ENCODE measurements around the gene CCDC88A. TPM values are rescaled to one million over a fixed set of nuclear protein-coding genes. Genes with fewer than 3 reads are reported as not detected.
"Not testable (repeated sequence)": the region's sequence is repeated elsewhere in the genome, so short reads cannot be mapped to it uniquely, and the experiment has no call there.

CCDC88A gene
- total RNA-seq, 2 donors from 2014 or later, result 21.5 to 26.4 TPM

- Histone ChIP-seq H3K9me3 (no peaks in the 10 kb centered on the region), H3K4me3 (no peak overlapping the region), H3K27me3 (no peaks in the 10 kb centered on the region), H3K36me3 (no peaks in the 10 kb centered on the region), H3K4me1 (no peaks in the 10 kb centered on the region), H3K27ac (no peak overlapping the region)
- TF ChIP-seq, protein P1, sequence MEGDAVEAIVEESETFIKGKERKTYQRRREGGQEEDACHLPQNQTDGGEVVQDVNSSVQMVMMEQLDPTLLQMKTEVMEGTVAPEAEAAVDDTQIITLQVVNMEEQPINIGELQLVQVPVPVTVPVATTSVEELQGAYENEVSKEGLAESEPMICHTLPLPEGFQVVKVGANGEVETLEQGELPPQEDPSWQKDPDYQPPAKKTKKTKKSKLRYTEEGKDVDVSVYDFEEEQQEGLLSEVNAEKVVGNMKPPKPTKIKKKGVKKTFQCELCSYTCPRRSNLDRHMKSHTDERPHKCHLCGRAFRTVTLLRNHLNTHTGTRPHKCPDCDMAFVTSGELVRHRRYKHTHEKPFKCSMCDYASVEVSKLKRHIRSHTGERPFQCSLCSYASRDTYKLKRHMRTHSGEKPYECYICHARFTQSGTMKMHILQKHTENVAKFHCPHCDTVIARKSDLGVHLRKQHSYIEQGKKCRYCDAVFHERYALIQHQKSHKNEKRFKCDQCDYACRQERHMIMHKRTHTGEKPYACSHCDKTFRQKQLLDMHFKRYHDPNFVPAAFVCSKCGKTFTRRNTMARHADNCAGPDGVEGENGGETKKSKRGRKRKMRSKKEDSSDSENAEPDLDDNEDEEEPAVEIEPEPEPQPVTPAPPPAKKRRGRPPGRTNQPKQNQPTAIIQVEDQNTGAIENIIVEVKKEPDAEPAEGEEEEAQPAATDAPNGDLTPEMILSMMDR (IDR thresholded peaks at IDR 0.05), result no peak
- no peak for DNase-seq (ENCODE audit: low spot score)
Observed at GRCh38 chr2:55301277-55301676, 118.4 kb downstream of the CCDC88A start.

GRCh38 chr2:55296393-55296792 lies 123.3 kb downstream of the CCDC88A start:
- Histone ChIP-seq H3K4me3 (no peak overlapping the region), H3K9me3 (no peaks in the 10 kb centered on the region), H3K27me3 (no peaks in the 10 kb centered on the region), H3K4me1 (no peaks in the 10 kb centered on the region), H3K27ac (no peak overlapping the region), H3K36me3 (peaks cover 7% of the 10 kb centered on the region)
- TF ChIP-seq, protein P1 (IDR thresholded peaks at IDR 0.05), result no peak
- DNase-seq (ENCODE audit: low spot score), result no peak

DNA sequence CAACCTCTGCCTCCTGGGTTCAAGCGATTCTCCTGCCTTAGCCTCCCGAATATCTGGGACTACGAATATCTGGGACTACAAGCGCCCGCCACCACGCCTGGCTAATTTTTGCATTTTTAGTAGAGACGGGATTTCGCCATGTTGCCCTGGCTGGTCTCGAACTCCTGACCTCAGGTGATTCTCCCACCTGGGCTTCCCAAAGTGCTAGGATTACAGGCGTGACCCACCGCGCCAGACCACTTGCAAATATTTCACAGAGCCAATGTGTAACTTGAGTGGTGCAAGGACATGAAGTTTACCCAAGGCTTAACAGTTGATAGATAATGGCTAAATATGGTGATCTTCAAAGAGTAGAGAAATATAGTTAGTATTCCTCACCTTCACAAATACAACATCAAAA lies 136.6 kb downstream of the CCDC88A start:
- H3K27me3 ChIP-seq, result no peaks in the 10 kb centered on the region
- H3K4me3 ChIP-seq, result peak overlapping the region; percentile 63 to 86
- no peaks in the 10 kb centered on the region for H3K36me3 ChIP-seq
- peak overlapping the region; percentile 93 for H3K27ac ChIP-seq
- no peaks in the 10 kb centered on the region for H3K9me3 ChIP-seq
- no peak for DNase-seq (ENCODE audit: low spot score)
- peaks cover 0 to 26% of the 10 kb centered on the region in 2 donors for H3K4me1 ChIP-seq
- TF ChIP-seq, protein P1 (IDR thresholded peaks at IDR 0.05), result no peak

- TF ChIP-seq, protein P1 (IDR thresholded peaks at IDR 0.05), result peak in 1 of 2 donors; percentile 23
- Histone ChIP-seq H3K9me3 (no peaks in the 10 kb centered on the region), H3K27me3 (no peaks in the 10 kb centered on the region), H3K36me3 (no peaks in the 10 kb centered on the region), H3K27ac (peak overlapping the region; percentile 93), H3K4me3 (peak overlapping the region; percentile 63 to 86), H3K4me1 (peaks cover 0 to 18% of the 10 kb centered on the region in 2 donors)
- peak; percentile 89 for DNase-seq (ENCODE audit: low spot score)
Observed at GRCh38 chr2:55282110-55282917, 137.3 kb downstream of the CCDC88A start.

DNA sequence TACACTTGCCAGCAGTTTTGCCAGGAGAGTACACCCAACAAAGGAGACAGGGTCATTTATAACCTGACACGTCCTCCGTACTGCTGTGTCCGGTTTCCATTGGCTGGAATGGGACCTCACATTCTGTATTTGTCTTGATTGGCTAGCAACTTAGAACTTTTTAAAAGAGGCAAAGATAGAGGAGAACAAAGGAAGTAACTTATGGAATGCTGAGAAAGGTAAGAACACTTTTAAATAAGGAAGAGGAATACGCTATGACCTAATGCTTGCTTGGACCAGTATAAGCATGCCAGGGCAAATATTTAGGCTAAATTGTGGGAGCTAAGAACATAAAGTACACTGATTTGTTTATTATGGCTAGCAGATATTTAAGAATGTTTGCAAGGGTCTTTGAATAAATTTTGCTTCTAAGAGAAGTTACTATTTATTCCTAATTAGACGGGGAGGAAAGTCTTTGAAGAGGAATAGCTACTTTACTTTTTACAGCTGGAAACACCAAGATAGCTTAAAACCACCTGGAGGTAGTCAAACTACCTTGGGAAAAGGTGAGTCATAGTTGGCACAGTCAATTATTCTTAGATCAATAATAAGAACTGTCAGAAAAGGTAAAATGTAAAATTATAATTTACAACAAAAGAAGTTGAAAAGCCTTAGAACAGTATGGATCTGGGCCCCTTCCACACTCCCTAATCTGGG lies 138.7 kb downstream of the CCDC88A start:
- peaks cover 0 to 16% of the 10 kb centered on the region in 2 donors for H3K4me1 ChIP-seq
- H3K27me3 ChIP-seq; H3K9me3 ChIP-seq; H3K4me3 ChIP-seq; DNase-seq (ENCODE audit: low spot score); H3K27ac ChIP-seq; H3K36me3 ChIP-seq: not testable (repeated sequence)

DNA sequence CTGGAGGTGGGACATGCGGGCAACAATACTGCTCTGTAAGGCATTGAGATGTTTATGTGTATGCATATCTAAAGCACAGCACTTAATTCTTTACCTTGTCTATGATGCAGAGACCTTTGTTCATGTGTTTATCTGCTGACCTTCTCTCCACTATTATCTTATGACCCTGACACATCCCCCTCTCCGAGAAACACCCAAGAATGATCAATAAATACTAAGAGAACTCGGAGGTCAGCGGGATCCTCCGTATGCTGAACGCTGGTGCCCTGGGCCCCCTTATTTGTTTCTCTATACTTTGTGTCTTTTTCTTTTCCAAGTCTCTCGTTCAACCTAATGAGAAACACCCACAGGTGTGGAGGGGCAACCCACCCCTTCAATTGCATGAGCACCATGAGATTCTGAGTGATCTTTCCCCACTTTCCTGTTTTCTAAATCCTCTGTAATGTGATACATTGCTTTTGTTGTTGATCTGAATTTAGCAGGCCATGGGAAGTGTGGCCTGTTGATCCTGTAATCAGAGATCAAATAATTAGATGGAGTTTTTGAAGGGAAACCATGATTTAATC lies 139.7 kb downstream of the CCDC88A start:
- peaks cover 0 to 16% of the 10 kb centered on the region in 2 donors for H3K4me1 ChIP-seq
- H3K27me3 ChIP-seq; H3K36me3 ChIP-seq; H3K4me3 ChIP-seq; DNase-seq (ENCODE audit: low spot score); H3K9me3 ChIP-seq; H3K27ac ChIP-seq: not testable (repeated sequence)

DNA sequence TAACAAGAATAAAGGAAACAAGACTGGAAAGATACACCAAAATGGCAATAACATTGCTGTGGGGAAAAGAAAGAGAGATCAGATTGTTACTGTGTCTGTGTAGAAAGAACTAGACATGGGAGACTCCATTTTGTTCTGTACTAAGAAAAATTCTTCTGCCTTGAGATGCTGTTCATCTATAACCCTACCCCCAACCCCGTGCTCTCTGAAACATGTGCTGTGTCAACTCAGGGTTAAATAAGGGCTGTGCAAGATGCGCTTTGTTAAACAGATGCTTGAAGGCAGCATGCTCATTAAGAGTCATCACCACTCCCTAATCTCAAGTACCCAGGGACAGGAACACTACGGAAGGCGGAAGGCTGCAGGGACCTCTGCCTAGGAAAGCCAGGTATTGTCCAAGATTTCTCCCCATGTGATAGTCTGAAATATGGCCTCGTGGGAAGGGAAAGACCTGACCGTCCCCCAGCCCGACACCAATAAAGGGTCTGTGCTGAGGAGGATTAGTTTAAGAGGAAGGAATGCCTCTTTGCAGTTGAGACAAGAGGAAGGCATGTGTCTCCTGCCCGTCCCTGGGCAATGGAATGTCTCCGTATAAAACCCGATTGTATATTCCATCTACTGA lies 140.3 kb downstream of the CCDC88A start:
- not testable (repeated sequence) for H3K9me3 ChIP-seq; H3K36me3 ChIP-seq; H3K27ac ChIP-seq; H3K27me3 ChIP-seq; H3K4me3 ChIP-seq; DNase-seq (ENCODE audit: low spot score)
- H3K4me1 ChIP-seq, result peaks cover 0 to 16% of the 10 kb centered on the region in 2 donors

All from right atrium auricular region (tissue), 2 donors.